Upper lobe of left lung (tissue), 4 donors: ENCODE results near the gene CYP4F12.

ENCODE experiments used
- EP300 ChIP-seq, 4 donors: sonication (generic); formaldehyde crosslinking; IDR thresholded peaks; one replicate each; pipeline ENCODE4 v1.5.1; 2017; ENCODE audit warnings: antibody characterized with exemption in 4 of 4, control low read depth in 2 of 4
- POLR2A ChIP-seq, 4 donors: fragments of 450-650 bp; IDR thresholded peaks; one replicate each; pipeline ENCODE4 v1.5.1; 2016 to 2017; ENCODE audit warnings: antibody characterized with exemption in 4 of 4, mild to moderate bottlenecking in 2 of 4
- POLR2AphosphoS5 ChIP-seq, 2 donors: sonication (generic); formaldehyde crosslinking; IDR thresholded peaks; one replicate each; pipeline ENCODE4 v1.5.1; 2017; ENCODE audit warnings: antibody characterized with exemption in 2 of 2
- TF ChIP-seq, protein P1 (sequence below), 6 experiments: fragments of 450-650 bp in 4 of 6; fragments of 200-600 bp in 2 of 6; sonication (generic) in 2 of 6; IDR thresholded peaks; one replicate each; pipeline ENCODE4 v1.5.1; 2016 to 2019; ENCODE audit warnings: antibody characterized with exemption in 6 of 6

DNA sequence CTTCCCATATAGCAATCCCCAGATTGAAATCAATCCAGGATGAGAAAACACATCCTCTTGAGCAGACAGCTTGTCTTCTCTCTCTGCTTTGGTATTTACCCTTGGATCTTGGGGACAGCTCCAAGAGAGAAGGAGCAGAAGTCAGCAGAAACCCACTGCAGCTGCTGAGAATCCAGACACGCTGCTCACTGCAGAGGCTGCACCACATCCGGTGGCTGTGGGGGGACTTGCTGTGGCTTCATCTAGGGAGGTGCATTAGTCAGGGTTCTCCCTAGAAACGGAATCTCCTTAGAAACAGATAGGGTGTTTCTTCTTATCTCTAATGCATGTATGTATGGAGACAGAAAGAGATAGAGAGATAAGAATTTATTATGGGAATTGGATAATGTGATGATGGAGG is 2.7 kb downstream of the CYP4F12 start:
- TF ChIP-seq POLR2AphosphoS5 (IDR thresholded peaks at IDR 0.05) (no peak), POLR2A (IDR thresholded peaks at IDR 0.05) (no peak), EP300 (IDR thresholded peaks at IDR 0.05) (no peak)
- TF ChIP-seq, protein P1, sequence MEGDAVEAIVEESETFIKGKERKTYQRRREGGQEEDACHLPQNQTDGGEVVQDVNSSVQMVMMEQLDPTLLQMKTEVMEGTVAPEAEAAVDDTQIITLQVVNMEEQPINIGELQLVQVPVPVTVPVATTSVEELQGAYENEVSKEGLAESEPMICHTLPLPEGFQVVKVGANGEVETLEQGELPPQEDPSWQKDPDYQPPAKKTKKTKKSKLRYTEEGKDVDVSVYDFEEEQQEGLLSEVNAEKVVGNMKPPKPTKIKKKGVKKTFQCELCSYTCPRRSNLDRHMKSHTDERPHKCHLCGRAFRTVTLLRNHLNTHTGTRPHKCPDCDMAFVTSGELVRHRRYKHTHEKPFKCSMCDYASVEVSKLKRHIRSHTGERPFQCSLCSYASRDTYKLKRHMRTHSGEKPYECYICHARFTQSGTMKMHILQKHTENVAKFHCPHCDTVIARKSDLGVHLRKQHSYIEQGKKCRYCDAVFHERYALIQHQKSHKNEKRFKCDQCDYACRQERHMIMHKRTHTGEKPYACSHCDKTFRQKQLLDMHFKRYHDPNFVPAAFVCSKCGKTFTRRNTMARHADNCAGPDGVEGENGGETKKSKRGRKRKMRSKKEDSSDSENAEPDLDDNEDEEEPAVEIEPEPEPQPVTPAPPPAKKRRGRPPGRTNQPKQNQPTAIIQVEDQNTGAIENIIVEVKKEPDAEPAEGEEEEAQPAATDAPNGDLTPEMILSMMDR (IDR thresholded peaks at IDR 0.05), result no peak
